GM12875 (cell line): ENCODE results near the gene TM4SF5.

Source experiments
- H3K4me3 ChIP-seq: one replicate; pipeline ENCODE4 v1.5.1; 2011; ENCODE audit warnings: low read depth, low read length, control low read depth
- TF ChIP-seq, protein P1 (sequence below): IDR thresholded peaks from 2 replicates; pipeline ENCODE4 v1.5.1; 2011; ENCODE audit warnings: low read depth, mild to moderate bottlenecking, control low read depth, inconsistent platforms, low read length, moderate library complexity, borderline replicate concordance; ENCODE audit not compliant: insufficient read depth

The TM4SF5 gene

GRCh38 chr17:4750606-4751005 is 21.1 kb upstream of the TM4SF5 start:
- TF ChIP-seq, protein P1, sequence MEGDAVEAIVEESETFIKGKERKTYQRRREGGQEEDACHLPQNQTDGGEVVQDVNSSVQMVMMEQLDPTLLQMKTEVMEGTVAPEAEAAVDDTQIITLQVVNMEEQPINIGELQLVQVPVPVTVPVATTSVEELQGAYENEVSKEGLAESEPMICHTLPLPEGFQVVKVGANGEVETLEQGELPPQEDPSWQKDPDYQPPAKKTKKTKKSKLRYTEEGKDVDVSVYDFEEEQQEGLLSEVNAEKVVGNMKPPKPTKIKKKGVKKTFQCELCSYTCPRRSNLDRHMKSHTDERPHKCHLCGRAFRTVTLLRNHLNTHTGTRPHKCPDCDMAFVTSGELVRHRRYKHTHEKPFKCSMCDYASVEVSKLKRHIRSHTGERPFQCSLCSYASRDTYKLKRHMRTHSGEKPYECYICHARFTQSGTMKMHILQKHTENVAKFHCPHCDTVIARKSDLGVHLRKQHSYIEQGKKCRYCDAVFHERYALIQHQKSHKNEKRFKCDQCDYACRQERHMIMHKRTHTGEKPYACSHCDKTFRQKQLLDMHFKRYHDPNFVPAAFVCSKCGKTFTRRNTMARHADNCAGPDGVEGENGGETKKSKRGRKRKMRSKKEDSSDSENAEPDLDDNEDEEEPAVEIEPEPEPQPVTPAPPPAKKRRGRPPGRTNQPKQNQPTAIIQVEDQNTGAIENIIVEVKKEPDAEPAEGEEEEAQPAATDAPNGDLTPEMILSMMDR, result no peak
- H3K4me3 ChIP-seq, result no peak overlapping the region

GRCh38 chr17:4751932-4752331 is 19.8 kb upstream of the TM4SF5 start:
- TF ChIP-seq, protein P1, result no peak
- H3K4me3 ChIP-seq, result no peak overlapping the region

DNA sequence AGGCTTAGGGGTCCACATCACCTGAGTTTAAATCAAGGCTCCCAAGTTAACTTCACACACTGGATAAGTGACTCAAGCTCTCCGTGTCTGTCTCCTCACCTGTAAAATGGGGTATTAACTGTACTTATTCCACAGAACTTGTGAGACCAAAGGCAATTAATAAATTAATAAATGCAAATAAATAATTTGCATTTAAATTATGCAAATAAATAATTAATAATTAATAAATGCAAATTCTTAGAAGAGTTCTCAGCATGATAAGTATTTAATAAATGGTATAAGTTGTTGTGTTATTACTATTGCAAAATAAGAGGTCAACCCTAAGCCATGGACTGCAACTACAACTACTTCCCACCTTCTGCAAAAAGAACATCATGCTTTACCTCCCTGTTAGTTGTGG is 18.3 kb upstream of the TM4SF5 start:
- no peak overlapping the region for H3K4me3 ChIP-seq
- TF ChIP-seq, protein P1, result no peak

GRCh38 chr17:4759776-4760236 is 11.9 kb upstream of the TM4SF5 start:
- TF ChIP-seq, protein P1, result no peak
- no peak overlapping the region for H3K4me3 ChIP-seq

GRCh38 chr17:4764595-4764994 is 7.1 kb upstream of the TM4SF5 start:
- no peak overlapping the region for H3K4me3 ChIP-seq
- TF ChIP-seq, protein P1, result no peak

DNA sequence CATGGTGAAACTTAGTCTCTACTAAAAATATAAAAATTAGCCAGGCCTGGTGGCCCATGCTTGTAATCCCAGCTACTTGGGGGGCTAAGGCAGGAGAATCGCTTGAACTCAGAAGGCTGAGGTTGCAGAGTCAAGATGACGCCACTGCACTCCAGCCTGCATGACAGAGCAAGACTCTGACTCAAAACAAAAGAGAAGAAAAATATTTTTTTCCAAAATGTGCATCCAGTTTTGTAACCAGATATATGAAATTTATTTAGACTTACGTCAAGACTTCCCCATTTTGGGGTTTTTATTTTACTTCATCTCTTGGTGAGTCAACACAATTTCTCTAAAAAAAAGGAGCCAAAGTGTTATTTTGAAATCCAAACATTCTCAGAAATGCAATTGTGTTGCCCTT is 5.5 kb upstream of the TM4SF5 start:
- no peak overlapping the region for H3K4me3 ChIP-seq
- TF ChIP-seq, protein P1, result no peak

DNA sequence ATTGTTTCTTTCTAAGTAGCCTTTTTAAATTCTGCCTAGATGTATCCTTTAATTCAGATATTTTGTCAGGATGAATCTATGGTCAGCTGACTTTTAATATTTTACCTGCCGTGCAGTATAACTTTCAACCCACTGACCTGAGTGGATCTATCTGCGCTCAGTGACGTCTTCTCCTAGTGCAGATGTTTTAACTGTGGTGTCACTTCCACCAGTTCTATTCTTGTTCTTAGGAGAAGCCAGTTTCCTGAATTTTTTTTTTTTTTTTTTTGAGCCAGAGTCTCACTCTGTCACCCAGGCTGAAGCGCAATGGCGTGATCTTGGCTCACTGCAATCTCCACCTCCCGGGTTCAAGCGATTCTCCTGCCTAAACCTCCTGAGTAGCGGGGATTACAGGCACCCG is 5.0 kb upstream of the TM4SF5 start:
- H3K4me3 ChIP-seq, result no peak overlapping the region
- TF ChIP-seq, protein P1, result no peak
